HEK293 (cell line): Measurements from ENCODE around the gene SENP5.

Experiments
- CTCF ChIA-PET: fragments of 350-600 bp; formaldehyde crosslinking; extraction: SDS; loops from one replicate; lab custom pipeline; 2021; ENCODE audit warnings: antibody characterized with exemption; lab: Yijun Ruan, JAX
- POLR2A ChIA-PET: fragments of 300-600 bp; formaldehyde crosslinking; extraction: SDS; loops from one replicate; lab custom pipeline; 2020; ENCODE audit warnings: antibody characterized with exemption, inconsistent platforms; lab: Yijun Ruan, JAX
- H3K27ac ChIP-seq: fragments of 200-500 bp; sonication (Bioruptor generic); 2 replicates; pipeline ENCODE4 v1.5.1; 2014; ENCODE audit warnings: low read depth, low read length, control low read depth, inconsistent platforms; ENCODE audit errors: extremely low read depth
- H3K36me3 ChIP-seq, 2 experiments: fragments of 200-500 bp in 1 of 2; sonication (Bioruptor generic) in 1 of 2; 1 replicate in 1 of 2; 2 replicates in 1 of 2; pipeline ENCODE4 v1.5.1; 2014 to 2017; ENCODE audit warnings: inconsistent platforms in 2 of 2, low read length in 2 of 2; ENCODE audit not compliant: control insufficient read depth in 2 of 2, insufficient read depth in 1 of 2
- H3K4me1 ChIP-seq: fragments of 200-500 bp; sonication (Bioruptor generic); 2 replicates; pipeline ENCODE4 v1.5.1; 2014; ENCODE audit warnings: mild to moderate bottlenecking, low read length, inconsistent platforms; ENCODE audit not compliant: control insufficient read depth, insufficient read depth
- H3K4me3 ChIP-seq: 2 replicates; pipeline ENCODE4 v1.5.1; 2011; ENCODE audit warnings: low read depth, mild to moderate bottlenecking, control low read depth, low read length, moderate library complexity
- H3K9me3 ChIP-seq: fragments of 200-500 bp; sonication (Bioruptor generic); 2 replicates; pipeline ENCODE4 v1.5.1; 2014; ENCODE audit warnings: low read depth, low read length, inconsistent platforms; ENCODE audit not compliant: control insufficient read depth, insufficient read depth
- CTCF ChIP-seq: fragments of 450-650 bp; formaldehyde crosslinking; IDR thresholded peaks from 2 replicates; pipeline ENCODE4 v1.5.1; 2016; ENCODE audit warnings: missing biosample characterization, missing genetic modification characterization
- HIC1 ChIP-seq: fragments of 450-650 bp; formaldehyde crosslinking; IDR thresholded peaks from 2 replicates; pipeline ENCODE4 v1.5.1; 2016; ENCODE audit warnings: missing biosample characterization, missing genetic modification characterization
- MEIS1 ChIP-seq: sonication (generic); formaldehyde crosslinking; IDR thresholded peaks from 2 replicates; pipeline ENCODE4 v1.8.1; 2022; ENCODE audit warnings: missing genetic modification reagents, mild to moderate bottlenecking, borderline replicate concordance
- PRDM1 ChIP-seq: fragments of 450-650 bp; formaldehyde crosslinking; IDR thresholded peaks from 2 replicates; pipeline ENCODE4; 2016; ENCODE audit warnings: missing biosample characterization, missing genetic modification characterization
- TRIM28 ChIP-seq: IDR thresholded peaks from 2 replicates; pipeline ENCODE4 v1.6.1; 2011; ENCODE audit warnings: low read length, control low read depth, borderline replicate concordance
- ZBTB10 ChIP-seq: fragments of 450-650 bp; formaldehyde crosslinking; IDR thresholded peaks from 2 replicates; pipeline ENCODE4 v1.5.1; 2016; ENCODE audit warnings: missing biosample characterization, missing genetic modification characterization
- ZBTB11 ChIP-seq: fragments of 450-650 bp; formaldehyde crosslinking; conservative IDR thresholded peaks from 2 replicates; pipeline ENCODE4 v1.5.1; 2016; ENCODE audit warnings: low read depth, missing biosample characterization, missing genetic modification characterization
- ZBTB17 ChIP-seq: fragments of 450-650 bp; formaldehyde crosslinking; IDR thresholded peaks from 2 replicates; pipeline ENCODE4 v1.5.1; 2016; ENCODE audit warnings: missing biosample characterization, missing genetic modification characterization
- ZBTB20 ChIP-seq: fragments of 450-650 bp; formaldehyde crosslinking; IDR thresholded peaks from 2 replicates; pipeline ENCODE4 v1.5.1; 2016; ENCODE audit warnings: missing biosample characterization, missing genetic modification characterization
- ZFHX2 ChIP-seq: fragments of 450-650 bp; formaldehyde crosslinking; conservative IDR thresholded peaks from 2 replicates; pipeline ENCODE4 v1.5.1; 2016; ENCODE audit warnings: missing biosample characterization, missing genetic modification characterization
- ZNF148 ChIP-seq: fragments of 450-650 bp; formaldehyde crosslinking; IDR thresholded peaks from 2 replicates; pipeline ENCODE4 v1.5.0; 2017; ENCODE audit warnings: missing biosample characterization, missing genetic modification characterization, borderline replicate concordance
- ZNF302 ChIP-seq: fragments of 450-650 bp; formaldehyde crosslinking; IDR thresholded peaks from 2 replicates; pipeline ENCODE4 v1.5.1; 2016; ENCODE audit warnings: missing biosample characterization, missing genetic modification characterization, low read depth
- ZNF341 ChIP-seq: fragments of 450-650 bp; formaldehyde crosslinking; IDR thresholded peaks from 2 replicates; pipeline ENCODE4; 2016; ENCODE audit warnings: low read depth, missing biosample characterization, missing genetic modification characterization
- ZNF37A ChIP-seq: fragments of 450-650 bp; IDR thresholded peaks from 2 replicates; pipeline ENCODE4 v1.5.1; 2018; ENCODE audit warnings: missing biosample characterization, missing genetic modification characterization
- ZNF394 ChIP-seq: fragments of 450-650 bp; formaldehyde crosslinking; IDR thresholded peaks from 2 replicates; pipeline ENCODE4 v1.5.1; 2016; ENCODE audit warnings: missing biosample characterization, missing genetic modification characterization, mild to moderate bottlenecking, moderate library complexity, borderline replicate concordance
- ZNF629 ChIP-seq: fragments of 450-650 bp; formaldehyde crosslinking; IDR thresholded peaks from 2 replicates; pipeline ENCODE4 v1.5.1; 2017; ENCODE audit warnings: missing biosample characterization, missing genetic modification characterization
- ZSCAN30 ChIP-seq: fragments of 450-650 bp; IDR thresholded peaks from 2 replicates; pipeline ENCODE4 v1.5.1; 2018; ENCODE audit warnings: missing biosample characterization, mild to moderate bottlenecking, missing genetic modification characterization, moderate library complexity

SENP5 gene

GRCh38 chr3:196868297-196868661 lies 559 bp downstream of the SENP5 start:
- POLR2A ChIA-PET, result interaction anchor here (0.7 to 2.2 kb wide), 10 partner anchors 13 to 300 kb away, joined by 3 to 24 read pairs (median 4); partner anchors contain the start of genes CEP19, FBXO45, NCBP2 and PAK2
- peak; percentile 53; the same call in 1 of the 2 replicates for TF ChIP-seq ZNF394 (tag by site-specific recombination)
- 0 out of 2 replicates have a peak, but pooled peaks have one; percentile 2 for TF ChIP-seq ZFHX2 (tag by site-specific recombination)
- peak; percentile 17; the same call in 1 of the 2 replicates for TF ChIP-seq CTCF (tag by site-specific recombination)
- no peak for TF ChIP-seq ZNF37A (tag by site-specific recombination)
- TF ChIP-seq ZBTB11, result 0 out of 2 replicates have a peak, but pooled peaks have one; percentile 32
- peak; percentile 67 for TF ChIP-seq ZBTB17
- TF ChIP-seq ZNF341 (tag by site-specific recombination), result peak; percentile 30; the same call in 1 of the 2 replicates
- TF ChIP-seq TRIM28, result no peak
- H3K4me1 ChIP-seq, result no peaks in the 10 kb centered on the region
- H3K27ac ChIP-seq, result peak overlapping the region; percentile 81
- CTCF ChIA-PET, result interaction anchor here (0.6 kb wide), 2 partner anchors 70 to 1088 kb away, joined by 3 read pairs; no protein-coding TSS in a partner anchor
- H3K9me3 ChIP-seq, result no peaks in the 10 kb centered on the region
- peak overlapping the region; percentile 99 for H3K4me3 ChIP-seq
- H3K36me3 ChIP-seq, result peaks cover 0 to 16% of the 10 kb centered on the region in 2 experiments; a peak in 2 of 3 replicates

- ChIA-PET CTCF (no interaction called here), POLR2A (no interaction called here)
- no peak overlapping the region for H3K4me3 ChIP-seq
- TF ChIP-seq ZBTB10 (tag by site-specific recombination) (no peak), ZNF302 (no peak), ZNF629 (0 out of 2 replicates have a peak, but pooled peaks have one; percentile 15), ZBTB20 (no peak), ZNF148 (tag by site-specific recombination) (no peak), ZSCAN30 (no peak), ZBTB11 (no peak), MEIS1 (no peak), HIC1 (tag by site-specific recombination) (no peak), PRDM1 (tag by site-specific recombination) (no peak)
These were observed 4.6 kb downstream of the SENP5 start for GRCh38 chr3:196872316-196872715.

More at GRCh38 chr3:196872316-196872715, 4.6 kb downstream of the SENP5 start:
- no peak overlapping the region for H3K27ac ChIP-seq
- no peaks in the 10 kb centered on the region for H3K9me3 ChIP-seq
- peaks cover 0 to 16% of the 10 kb centered on the region in 2 experiments; a peak in 2 of 3 replicates for H3K36me3 ChIP-seq
- H3K4me1 ChIP-seq, result no peaks in the 10 kb centered on the region
